ENCODE data around the gene NEUROG3. TPM values are rescaled to one million over a fixed set of nuclear protein-coding genes. Genes with fewer than 3 reads are reported as not detected.

Gene NEUROG3, protein sequence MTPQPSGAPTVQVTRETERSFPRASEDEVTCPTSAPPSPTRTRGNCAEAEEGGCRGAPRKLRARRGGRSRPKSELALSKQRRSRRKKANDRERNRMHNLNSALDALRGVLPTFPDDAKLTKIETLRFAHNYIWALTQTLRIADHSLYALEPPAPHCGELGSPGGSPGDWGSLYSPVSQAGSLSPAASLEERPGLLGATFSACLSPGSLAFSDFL
- total RNA-seq, result not detected in 2 replicates

DNA sequence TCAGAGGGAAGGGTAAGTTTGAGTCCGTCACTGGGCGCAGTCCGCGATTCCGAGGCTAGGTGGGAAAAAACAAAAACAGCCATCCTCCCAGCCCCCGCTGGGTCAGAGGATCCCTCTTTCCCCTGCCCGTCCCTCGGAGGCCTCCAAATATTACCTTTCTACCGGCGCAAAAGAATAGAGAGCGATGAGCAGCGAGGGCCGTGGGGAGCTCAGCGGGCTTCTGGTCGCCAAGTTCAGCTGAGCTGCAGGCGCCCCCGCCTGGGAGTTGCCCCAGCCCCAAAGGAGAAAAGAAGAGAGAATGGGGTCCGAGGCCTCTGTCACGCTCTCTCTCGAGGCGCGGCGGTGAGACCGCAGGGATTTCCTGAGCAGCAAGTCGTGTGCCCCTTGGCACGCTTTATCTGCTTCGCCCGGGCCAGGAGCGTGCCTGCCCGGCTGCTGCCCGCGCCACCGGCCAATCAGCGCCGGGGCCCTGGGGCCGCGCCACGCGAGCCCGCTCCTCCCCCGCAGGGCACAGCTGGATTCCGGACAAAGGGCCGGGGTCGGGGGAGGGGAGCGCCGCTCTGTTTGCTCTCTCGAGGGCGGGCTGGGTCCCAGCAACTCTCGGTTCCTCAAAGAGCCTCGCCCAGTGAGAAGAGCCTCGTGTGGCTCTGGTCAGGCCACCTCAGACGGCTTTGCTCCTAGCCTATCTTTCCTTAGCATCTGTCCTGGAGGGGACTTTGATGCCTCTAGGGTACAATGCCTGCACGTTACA is at the start of gene NEUROG3:
TSS of gene NEUROG3 (minus strand) at position 367 of the 751 bp plus-strand sequence. CDS start 379 bp downstream, outside the sequence.

Other genes with a start within 250 kb of the NEUROG3 start
- gene TACR2, start 156.5 kb downstream of the NEUROG3 start, total RNA-seq, result not detected in 2 replicates
- 4.3 and 4.4 TPM in 2 replicates for gene TSPAN15, start 122.0 kb downstream of the NEUROG3 start, total RNA-seq
- 0.87 TPM in 1 of 2 replicates, not detected in the other for gene FAM241B, start 56.8 kb upstream of the NEUROG3 start, total RNA-seq
- gene COL13A1, start 228.5 kb upstream of the NEUROG3 start, total RNA-seq, result not detected in 2 replicates

All from placental epithelial cell (primary cell).